Measurements from ENCODE around the gene LRRC66. TPM values are rescaled to one million over a fixed set of nuclear protein-coding genes. Genes with fewer than 3 reads are reported as not detected.

LRRC66 gene
- polyA plus RNA-seq, 2 of the 4 experiments (the other 2 are of a cell fraction), result 0.17 to 0.18 TPM

GRCh38 chr4:52010986-52011385 is 9.2 kb downstream of the LRRC66 start:
- ChIA-PET POLR2A (no interaction called here), CTCF (no interaction called here)
- no peaks in the 10 kb centered on the region for H3K4me1 ChIP-seq
- FAIRE-seq (no peak), ATAC-seq (no peak), DNase-seq (ENCODE audit: low read depth in 1 of 2, low spot score in 1 of 2) (no peak)
- H3K27ac ChIP-seq, result no peak overlapping the region
- H3K4me2 ChIP-seq, result no peak overlapping the region
- no peak overlapping the region for H3K4me3 ChIP-seq
- TF ChIP-seq ESRRA (IDR thresholded peaks at IDR 0.05; ENCODE audit: borderline replicate concordance, low read length) (no peak), ZC3H11A (IDR thresholded peaks at IDR 0.05) (no peak)
- no peaks in the 10 kb centered on the region for H3K9me3 ChIP-seq
- 89% methylated on average over 2 of the region's 2 CpGs for WGBS (ENCODE audit: missing lambda C conversion rate)

GRCh38 chr4:52006887-52007286 is 13.3 kb downstream of the LRRC66 start:
- Histone ChIP-seq H3K9me3 (no peaks in the 10 kb centered on the region), H3K4me1 (no peaks in the 10 kb centered on the region), H3K27ac (no peak overlapping the region), H3K4me3 (no peak overlapping the region), H3K4me2 (no peak overlapping the region)
- ChIA-PET POLR2A (no interaction called here), CTCF (interaction anchor here (1.3 kb wide), 1 partner anchor 175 kb away, joined by 3 read pairs; no protein-coding TSS in a partner anchor)
- TF ChIP-seq POLR2AphosphoS2 (conservative IDR thresholded peaks at IDR 0.05; ENCODE audit: low read length) (no peak), HOXA7 (CRISPR knock-in tag; IDR thresholded peaks at IDR 0.05) (no peak), HOXB13 (CRISPR knock-in tag; IDR thresholded peaks at IDR 0.05; ENCODE audit: low read depth) (no peak), ZNF302 (CRISPR knock-in tag; IDR thresholded peaks at IDR 0.05) (no peak), TP53 (CRISPR knock-in tag; IDR thresholded peaks at IDR 0.05) (no peak), USF2 (IDR thresholded peaks at IDR 0.05) (no peak), MAX (IDR thresholded peaks at IDR 0.05) (no peak), RNF2 (IDR thresholded peaks at IDR 0.05; ENCODE audit: borderline replicate concordance, low read depth) (no peak), POLR2A (IDR thresholded peaks at IDR 0.05; ENCODE audit: low read length) (no peak)
- DNase-seq (ENCODE audit: low read depth in 1 of 2, low spot score in 1 of 2), result no peak
- ATAC-seq, result no peak
- WGBS (ENCODE audit: missing lambda C conversion rate), result 84% methylated on average over 4 of the region's 4 CpGs
- no peak for FAIRE-seq

- H3K4me1 ChIP-seq, result no peaks in the 10 kb centered on the region
- 84% methylated on average over 2 of the region's 2 CpGs for WGBS (ENCODE audit: missing lambda C conversion rate)
- no peak for FAIRE-seq
- H3K27ac ChIP-seq, result no peak overlapping the region
- DNase-seq (ENCODE audit: low read depth in 1 of 2, low spot score in 1 of 2), result no peak
- H3K4me2 ChIP-seq, result no peak overlapping the region
- TF ChIP-seq EHMT2 (IDR thresholded peaks at IDR 0.05; ENCODE audit: low read depth), result no peak
- POLR2A ChIA-PET, result no interaction called here
- H3K4me3 ChIP-seq, result no peak overlapping the region
- ATAC-seq, result no peak
- CTCF ChIA-PET, result interaction anchor here (1.3 kb wide), 1 partner anchor 174 kb away, joined by 3 read pairs; no protein-coding TSS in a partner anchor
- H3K9me3 ChIP-seq, result no peaks in the 10 kb centered on the region
These were observed 14.4 kb downstream of the LRRC66 start for GRCh38 chr4:52005604-52006273.

GRCh38 chr4:52004414-52004813 is 15.7 kb downstream of the LRRC66 start:
- Histone ChIP-seq H3K4me1 (no peaks in the 10 kb centered on the region), H3K4me3 (no peak overlapping the region), H3K4me2 (no peak overlapping the region), H3K9me3 (no peaks in the 10 kb centered on the region), H3K27ac (no peak overlapping the region)
- FAIRE-seq (no peak), DNase-seq (ENCODE audit: low read depth in 1 of 2, low spot score in 1 of 2) (no peak), ATAC-seq (no peak)
- ChIA-PET CTCF (interaction anchor here (0.6 kb wide), 1 partner anchor 1320 kb away, joined by 3 read pairs; no protein-coding TSS in a partner anchor), POLR2A (no interaction called here)
- TF ChIP-seq JUN (IDR thresholded peaks at IDR 0.05), result no peak
- TF ChIP-seq CTCF (IDR thresholded peaks at IDR 0.05), result no peak
- TF ChIP-seq USF2 (IDR thresholded peaks at IDR 0.05), result no peak
- TF ChIP-seq ELK1 (IDR thresholded peaks at IDR 0.05; ENCODE audit: low read depth, low read length), result no peak
- TF ChIP-seq NFE2L2 (conservative IDR thresholded peaks at IDR 0.05; ENCODE audit: low read length), result no peak
- no peak for TF ChIP-seq MAZ (IDR thresholded peaks at IDR 0.05; ENCODE audit: borderline replicate concordance, low read depth, low read length)
- TF ChIP-seq NPAS2 (CRISPR knock-in tag; IDR thresholded peaks at IDR 0.05; ENCODE audit: borderline replicate concordance), result no peak
- no peak for TF ChIP-seq HOXB5 (CRISPR knock-in tag; IDR thresholded peaks at IDR 0.05)
- no peak for TF ChIP-seq RFX5 (IDR thresholded peaks at IDR 0.05)
- TF ChIP-seq ZFP36 (IDR thresholded peaks at IDR 0.05; ENCODE audit: borderline replicate concordance, partially characterized antibody), result no peak
- no peak for TF ChIP-seq HOXB13 (CRISPR knock-in tag; IDR thresholded peaks at IDR 0.05; ENCODE audit: low read depth)

All from A549 (cell line).